GM18909 (cell line): Measurements from ENCODE around the gene FLT1.

Source experiments
- ATAC-seq: cut with Tn5 transposase; IDR thresholded peaks from one replicate; pipeline ENCODE4 v1.9.1; 2021; ENCODE audit warnings: mild to moderate bottlenecking; ENCODE audit not compliant: unreplicated experiment, poor library complexity

FLT1 gene

DNA sequence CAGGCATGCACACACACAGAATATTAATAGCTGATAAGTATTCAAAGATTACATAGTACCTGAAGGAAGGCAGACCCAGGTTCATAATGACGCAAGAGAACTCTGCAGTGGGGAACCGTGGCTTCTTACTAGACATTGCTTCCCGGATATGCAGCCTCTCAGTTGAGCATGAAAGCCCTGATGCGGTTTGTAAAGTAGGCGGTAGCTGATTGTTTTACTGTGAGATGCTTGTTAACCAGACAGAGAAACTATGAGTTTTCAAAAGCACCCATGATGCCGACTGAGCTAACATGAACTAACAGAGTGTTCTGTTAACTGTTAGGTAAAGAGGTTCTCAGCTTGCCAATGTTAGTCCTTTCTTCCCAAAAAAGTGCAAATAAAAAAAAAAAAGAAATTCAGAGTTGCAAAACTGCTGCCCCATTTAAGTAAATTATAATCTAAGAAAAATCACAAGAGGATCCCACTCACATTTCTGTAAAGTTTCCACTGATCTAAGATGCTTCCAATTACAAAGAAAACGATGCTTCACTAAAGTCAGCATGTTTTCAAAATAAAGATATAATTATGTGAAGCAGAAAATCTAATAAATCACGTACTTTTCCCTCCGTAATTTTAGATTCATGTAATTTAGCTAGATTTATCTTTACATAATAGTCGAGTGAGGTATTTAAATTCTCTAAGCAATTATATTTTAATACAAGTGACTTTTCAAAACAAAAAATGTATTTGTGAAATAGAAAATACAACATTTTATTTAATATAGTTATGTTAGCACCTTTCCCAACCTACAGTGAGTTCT, 2.2 kb downstream of the FLT1 start:
- ATAC-seq = no peak

GRCh38 chr13:28490061-28490460, 4.9 kb downstream of the FLT1 start:
- ATAC-seq = no peak

GRCh38 chr13:28489524-28489931, 5.4 kb downstream of the FLT1 start:
- ATAC-seq = no peak

- no peak for ATAC-seq
These were observed 6.4 kb downstream of the FLT1 start for GRCh38 chr13:28488376-28489005.

DNA sequence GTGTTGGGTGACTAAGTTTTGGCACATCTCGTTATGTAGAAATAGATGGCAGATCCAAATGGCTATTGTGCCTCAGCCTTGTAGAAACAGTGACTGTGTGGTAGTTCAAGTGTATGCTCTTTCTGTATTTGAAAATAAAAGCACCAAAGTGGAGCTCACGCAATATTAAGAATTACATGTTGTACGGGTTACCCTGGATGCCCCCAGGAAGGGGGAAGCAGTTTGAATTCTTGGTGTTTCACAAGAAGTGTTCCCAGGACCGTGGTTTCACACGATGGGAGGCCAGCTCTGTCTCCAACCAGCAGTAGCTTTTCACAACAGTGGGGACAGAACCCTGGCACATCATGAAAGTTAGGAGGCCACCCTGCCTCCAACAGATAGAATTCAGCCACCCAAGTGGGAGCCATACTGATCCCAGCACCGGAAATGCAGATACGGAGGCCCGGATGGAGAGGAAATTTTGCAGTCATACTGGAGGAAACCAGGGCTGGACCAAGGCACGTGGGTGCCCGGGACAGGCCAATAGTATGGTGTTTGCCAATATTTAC, 8.9 kb downstream of the FLT1 start:
- no peak for ATAC-seq

GRCh38 chr13:28485551-28485950, 9.4 kb downstream of the FLT1 start:
- no peak for ATAC-seq

- ATAC-seq = no peak
These were observed 9.8 kb downstream of the FLT1 start for GRCh38 chr13:28485097-28485496.

DNA sequence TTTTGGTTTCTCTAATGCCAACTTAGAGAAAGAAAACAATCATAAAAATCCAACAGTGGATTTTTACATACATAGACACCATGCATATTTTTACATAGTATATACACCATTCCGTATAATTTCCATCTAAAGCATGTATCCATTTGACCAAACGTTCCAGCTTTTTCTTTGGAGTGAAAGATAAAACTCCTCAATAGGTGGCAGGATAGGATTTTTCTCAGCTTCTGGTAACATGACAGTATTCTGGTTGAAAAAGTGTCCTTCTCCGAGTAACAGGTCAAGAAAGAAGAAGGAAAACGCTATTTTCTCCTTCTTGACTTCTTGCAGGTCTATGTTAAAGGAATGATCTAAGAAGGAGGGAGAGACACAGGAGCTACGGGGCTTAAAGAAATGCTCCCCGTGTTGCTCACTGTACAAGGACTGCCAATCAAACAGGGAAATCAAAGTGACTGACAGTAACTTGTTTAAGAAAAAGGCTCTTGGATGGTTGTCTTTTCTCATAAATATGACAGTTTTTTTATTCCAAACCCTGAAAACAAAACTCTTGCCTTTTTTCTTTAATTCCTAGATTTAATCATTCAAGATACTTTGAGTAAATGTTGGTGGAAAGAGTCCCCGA, 11.5 kb downstream of the FLT1 start:
- ATAC-seq = no peak

DNA sequence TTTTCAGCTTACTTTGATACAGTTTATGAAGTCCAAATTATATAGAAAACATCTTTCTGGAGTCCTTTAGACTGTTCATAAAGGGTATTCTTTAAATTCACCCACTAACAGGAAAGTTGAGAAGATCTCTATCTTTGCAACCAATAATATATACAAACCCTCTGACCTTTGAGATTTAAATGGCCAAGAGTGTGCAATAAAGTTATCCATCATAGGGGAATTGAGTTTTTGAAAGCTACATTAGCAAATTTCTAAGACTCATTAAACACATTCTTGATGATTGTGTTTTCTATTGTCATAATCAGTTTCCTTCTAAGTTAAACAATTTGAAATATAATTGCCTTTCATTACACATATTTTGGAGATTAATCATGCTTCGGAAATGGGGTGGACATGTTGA, 15.9 kb downstream of the FLT1 start:
- no peak for ATAC-seq

DNA sequence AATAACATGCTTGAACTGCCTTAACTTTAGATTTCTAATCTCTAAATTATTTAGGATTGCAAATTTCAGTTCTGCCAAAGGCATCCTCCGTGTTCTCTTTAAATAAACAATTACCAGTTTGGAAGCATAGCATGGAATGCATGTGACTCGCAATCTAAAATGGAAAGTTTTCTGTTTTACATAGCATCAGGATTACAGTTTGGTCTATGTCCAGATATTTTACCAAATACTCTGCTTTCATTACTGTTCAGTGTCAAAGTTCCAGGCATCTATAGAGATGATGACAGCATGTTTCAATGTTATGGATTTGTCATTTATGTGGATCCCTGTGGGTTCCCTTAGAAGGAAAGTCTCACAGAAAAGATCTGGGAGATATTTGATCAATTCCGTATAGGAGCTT, 16.8 kb downstream of the FLT1 start:
- no peak for ATAC-seq

GRCh38 chr13:28477709-28477973, 17.3 kb downstream of the FLT1 start:
- no peak for ATAC-seq

DNA sequence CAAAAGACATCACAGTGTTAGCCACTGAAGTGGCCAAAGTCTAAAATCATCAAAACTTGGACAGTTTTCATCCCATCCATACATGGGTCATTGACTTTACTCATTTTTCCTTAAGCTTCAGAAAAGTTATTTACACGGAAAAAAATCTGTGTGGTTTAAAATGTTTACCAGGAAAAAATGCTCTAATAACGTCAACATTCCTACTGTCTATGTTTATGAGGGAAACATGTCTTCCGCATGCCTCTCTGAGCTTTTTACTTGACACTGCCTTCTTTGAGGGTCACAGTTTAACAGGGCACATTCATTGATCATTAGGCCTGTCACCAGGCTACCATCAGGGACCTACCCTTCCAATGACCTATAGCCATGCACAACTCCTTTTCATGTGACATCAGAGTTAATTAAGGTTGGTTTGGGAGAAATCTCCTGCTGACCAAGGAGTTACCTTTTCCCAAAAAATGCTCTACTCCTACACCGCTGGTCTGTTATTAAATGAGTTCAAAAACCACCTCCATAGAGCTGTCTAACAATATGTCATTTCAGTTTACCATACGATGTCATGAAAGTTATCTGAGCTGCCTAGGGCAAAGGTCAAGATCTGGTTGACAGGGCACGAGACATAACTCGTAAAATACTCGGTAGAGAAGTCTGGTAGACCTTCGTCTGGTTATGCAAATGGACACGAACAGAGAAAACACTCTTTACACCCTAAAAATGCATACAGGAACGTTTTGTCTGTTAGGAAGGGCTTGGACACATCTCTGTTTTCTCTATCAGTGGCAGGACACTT, 17.8 kb downstream of the FLT1 start:
- ATAC-seq = no peak

GRCh38 chr13:28475916-28476725, 18.8 kb downstream of the FLT1 start:
- no peak for ATAC-seq

DNA sequence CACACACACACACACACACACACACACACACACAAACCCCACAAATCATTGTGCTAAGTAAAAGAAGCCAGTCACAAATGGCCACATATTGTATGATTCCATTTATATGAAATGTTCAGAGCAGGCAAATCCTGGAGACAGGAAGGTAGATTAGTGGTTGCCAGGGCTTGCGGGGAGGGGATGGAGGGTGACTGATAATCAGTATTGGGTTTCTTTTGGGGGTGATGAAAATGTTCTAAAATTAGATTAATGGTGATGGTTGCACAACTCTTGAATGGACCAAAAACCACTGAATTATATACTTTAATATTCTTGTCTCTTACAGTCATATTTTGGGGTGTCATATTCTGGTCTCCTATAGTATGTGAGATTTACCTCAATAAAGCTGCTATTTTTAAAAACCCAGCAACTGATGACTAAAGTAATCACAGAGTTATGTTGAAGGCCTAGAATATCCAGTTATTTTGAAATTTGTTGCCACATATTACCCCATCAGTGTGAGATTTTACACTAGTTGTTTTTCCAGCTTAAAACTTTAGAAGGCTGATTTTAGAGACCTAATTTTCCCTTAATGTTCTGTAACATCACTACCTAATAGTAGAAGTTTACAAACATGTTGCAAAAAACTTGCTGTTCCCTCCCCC, 20.3 kb downstream of the FLT1 start:
- no peak for ATAC-seq

- no peak for ATAC-seq
These were observed 21.9 kb downstream of the FLT1 start for GRCh38 chr13:28473044-28473443.

- ATAC-seq = no peak
These were observed 23.5 kb downstream of the FLT1 start for GRCh38 chr13:28471421-28471820.

- ATAC-seq = no peak
These were observed 24.6 kb downstream of the FLT1 start for GRCh38 chr13:28470296-28470695.

DNA sequence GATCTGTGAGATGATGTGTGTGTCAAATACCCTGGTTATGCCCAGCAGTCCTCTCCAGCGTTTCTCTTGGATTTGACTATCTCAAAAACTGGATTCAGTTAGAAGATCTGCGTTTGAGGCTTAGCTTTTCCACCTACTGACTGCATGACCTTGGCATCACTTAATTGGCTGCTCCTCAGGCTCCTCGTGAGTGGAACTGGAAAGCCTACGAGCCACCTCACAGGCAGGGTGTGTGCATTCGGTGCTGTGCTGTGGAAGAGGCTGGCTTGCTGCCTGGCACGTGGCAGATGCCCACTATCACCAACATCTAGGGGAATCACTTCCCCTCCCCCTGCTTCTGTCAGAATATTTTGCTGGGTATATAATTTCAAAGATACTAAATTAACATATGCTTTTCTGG, 25.6 kb downstream of the FLT1 start:
- no peak for ATAC-seq
